HepG2 (cell line): Measurements from ENCODE around the gene RTP2. TPM values are rescaled to one million over a fixed set of nuclear protein-coding genes. Genes with fewer than 3 reads are reported as not detected.

ENCODE experiments used
- ATAC-seq: fragments of 200-7000 bp; cut with Tn5 transposase; 3 replicates; pipeline ENCODE4 v1.9.1; 2020; ENCODE audit warnings: mild to moderate bottlenecking, moderate library complexity
- BruUV-seq: library from RNA; stranded (reverse); fragments of 400-500 nt; replicated peaks from 2 replicates; lab custom pipeline; 2021; lab: Mats Ljungman, UMichigan
- CTCF ChIA-PET: fragments of 300-600 bp; formaldehyde crosslinking; extraction: SDS; loops from one replicate; lab custom pipeline; 2021; ENCODE audit warnings: low total read pairs, inconsistent platforms, low intra/inter-chr PET ratio; lab: Yijun Ruan, JAX
- POLR2A ChIA-PET: fragments of 350-600 bp; sonication (Branson Sonifier 250); formaldehyde crosslinking; loops from one replicate; lab custom pipeline; 2020; ENCODE audit warnings: antibody characterized with exemption, inconsistent platforms; lab: Yijun Ruan, JAX
- DNase-seq: peaks from one replicate; pipeline ENCODE4 v3.0.0-alpha.2; 2015; ENCODE audit warnings: low spot score
- FAIRE-seq: peaks from 3 replicates; lab custom pipeline; 2011; peaks lifted over from hg19 to GRCh38; lab: Jason Lieb, UNC
- H2AFZ ChIP-seq: one replicate; pipeline ENCODE4 v1.6.1; 2011; ENCODE audit warnings: low read length, inconsistent platforms
- H3K27ac ChIP-seq: fragments of 300-600 bp; 3 replicates; pipeline ENCODE4 v1.8.0; 2011; ENCODE audit warnings: mixed run types, mild to moderate bottlenecking, mixed read lengths, low read length, inconsistent platforms; ENCODE audit not compliant: insufficient read depth; ENCODE audit errors: extremely low read length
- H3K27me3 ChIP-seq, 2 experiments: fragments of 200-600 bp in 1 of 2; 2 replicates in 1 of 2; 3 replicates in 1 of 2; pipeline versions ENCODE4 v1.6.0 to v1.8.0; 2011; ENCODE audit warnings: low read length in 2 of 2, mild to moderate bottlenecking in 2 of 2, moderate library complexity in 2 of 2, inconsistent platforms in 1 of 2; ENCODE audit not compliant: insufficient read depth in 2 of 2, control insufficient read depth in 1 of 2
- H3K36me3 ChIP-seq, 2 experiments: fragments of 200-600 bp in 1 of 2; replicated peaks in 1 of 2; 2 replicates in 1 of 2; 3 replicates in 1 of 2; pipeline versions ENCODE4 v1.5.1 to v1.8.0; 2011; ENCODE audit warnings: low read length in 2 of 2, inconsistent platforms in 1 of 2; ENCODE audit not compliant: insufficient read depth in 2 of 2, control insufficient read depth in 1 of 2
- H3K4me1 ChIP-seq: 2 replicates; pipeline ENCODE4 v1.5.1; 2012; ENCODE audit warnings: low read length, inconsistent platforms; ENCODE audit not compliant: insufficient read depth
- H3K4me2 ChIP-seq: 2 replicates; pipeline ENCODE4 v1.6.0; 2011; ENCODE audit warnings: low read depth, low read length, inconsistent platforms
- H3K4me3 ChIP-seq, 3 experiments: fragments of 200-600 bp in 1 of 3; sonication (generic), shearing (Covaris generic) in 1 of 3; replicated peaks in 1 of 3; 2 replicates each; pipeline ENCODE4 v1.5.1; 2011 to 2016; ENCODE audit warnings: low read length in 3 of 3, inconsistent platforms in 2 of 3, low read depth in 2 of 3, mild to moderate bottlenecking in 2 of 3, control low read depth in 1 of 3, mixed read lengths in 1 of 3; ENCODE audit not compliant: insufficient read depth in 1 of 3
- H3K79me2 ChIP-seq: one replicate; pipeline ENCODE4 v1.6.1; 2011; ENCODE audit warnings: low read length, inconsistent platforms; ENCODE audit not compliant: insufficient read depth
- H3K9ac ChIP-seq: 2 replicates; pipeline ENCODE4 v1.6.0; 2011; ENCODE audit warnings: mild to moderate bottlenecking, low read depth, low read length, inconsistent platforms; ENCODE audit not compliant: insufficient read depth
- H3K9me3 ChIP-seq: 2 replicates; pipeline ENCODE4 v1.5.1; 2012; ENCODE audit warnings: mild to moderate bottlenecking, low read length
- H4K20me1 ChIP-seq: 2 replicates; pipeline ENCODE4 v1.6.0; 2011; ENCODE audit warnings: inconsistent platforms, mild to moderate bottlenecking, low read length, moderate library complexity; ENCODE audit not compliant: insufficient read depth
- CEBPB ChIP-seq: IDR thresholded peaks from 2 replicates; pipeline ENCODE4 v1.6.1; 2011; ENCODE audit warnings: low read depth, low read length, improper control_type of control experiment, borderline replicate concordance
- CREB1 ChIP-seq, 2 experiments: fragments of 450-650 bp in 1 of 2; IDR thresholded peaks; 2 replicates each; pipeline ENCODE4 v1.6.1; 2016 to 2017; ENCODE audit warnings: control low read depth in 1 of 2, mild to moderate bottlenecking in 1 of 2, missing compliant biosample characterization in 1 of 2, missing genetic modification characterization in 1 of 2
- ZFX ChIP-seq: sonication (generic); formaldehyde crosslinking; IDR thresholded peaks from 2 replicates; pipeline ENCODE4 v1.4.0; 2020; ENCODE audit warnings: mild to moderate bottlenecking, low read depth, missing genetic modification reagents, moderate library complexity
- ZNF317 ChIP-seq: sonication (generic); formaldehyde crosslinking; IDR thresholded peaks from 2 replicates; pipeline ENCODE4 v1.5.0; 2020; ENCODE audit warnings: mild to moderate bottlenecking, missing genetic modification reagents
- WGBS: methylation state at CpG from one replicate; pipeline ENCODE4 v1.1.6; 2017; ENCODE audit warnings: low lambda C conversion rate; 5-methylcytosine and 5-hydroxymethylcytosine counted together
- in situ Hi-C: cut with HindIII; loops from 2 replicates; pipeline ENCODE4 v1.10.0; 2017; ENCODE audit warnings: low pct_unique_long_range_greater_than_20kb; ENCODE audit not compliant: extremely low pct_ligation_motif_present
- intact Hi-C: fragments of 100-400 bp; cut with micrococcal nuclease; formaldehyde crosslinking; loops from one replicate; pipeline ENCODE4 v1.10.0; 2022; ENCODE audit not compliant: unreplicated experiment
- polyA plus RNA-seq, 8 experiments: library from polyadenylated mRNA; depleted of rRNA in 3 of 8; stranded (reverse) in 7 of 8; unstranded in 1 of 8; fragments of >200 nt; fragmentation: Illumina TruSeq in 4 of 8; extraction: Trizol in 4 of 8; gene quantifications; 2 replicates each; pipeline versions ENCODE4 v1.2.1 to v1.2.3, GENCODE V29; 2011 to 2016; ENCODE audit warnings: low read depth in 4 of 8, missing spikeins in 1 of 8, mixed read lengths in 1 of 8; ENCODE audit not compliant: insufficient read depth in 1 of 8
- total RNA-seq, 5 experiments: library from RNA; depleted of rRNA; stranded (reverse); fragments of >200 nt; fragmentation: Illumina TruSeq; extraction: Trizol; gene quantifications; 2 replicates each; pipeline ENCODE4 v1.2.3, GENCODE V29; 2016; ENCODE audit warnings: low read depth in 1 of 5
- TF ChIP-seq, protein P1 (sequence below): sonication (generic); formaldehyde crosslinking; IDR thresholded peaks from 2 replicates; pipeline ENCODE4 v1.4.0; 2020; ENCODE audit warnings: missing genetic modification reagents

The RTP2 gene
- total and polyA plus RNA-seq, 2 of the 13 experiments (the other 11 are each of a cell fraction or from before 2014, with no cell fraction given): not detected

DNA sequence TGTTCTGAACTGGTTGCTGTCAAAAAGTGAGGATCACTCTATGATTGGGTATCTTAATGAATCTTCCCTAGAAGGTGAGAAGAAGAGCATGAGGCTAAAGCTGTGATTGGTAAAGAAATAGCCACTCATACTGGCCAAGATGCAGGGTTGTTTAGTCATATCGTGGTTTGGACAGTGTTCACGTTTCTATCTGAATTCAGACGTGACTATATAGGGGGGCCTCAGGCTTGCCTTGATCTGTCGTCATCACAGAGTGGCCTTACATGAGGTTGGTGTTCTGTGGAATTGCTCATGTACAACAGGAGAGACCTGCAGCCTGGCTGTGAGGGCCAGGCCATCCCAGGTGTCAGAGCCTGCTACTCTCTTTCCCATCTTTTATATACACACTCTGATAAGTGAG is 12.4 kb downstream of the RTP2 start:
- WGBS: 4% methylated on average over 4 of the region's 4 CpGs
- Histone ChIP-seq H3K4me1 (no peaks in the 10 kb centered on the region), H3K9me3 (no peaks in the 10 kb centered on the region), H3K9ac (no peak overlapping the region), H3K79me2 (no peaks in the 10 kb centered on the region), H3K27ac (no peak overlapping the region), H4K20me1 (no peaks in the 10 kb centered on the region), H3K36me3 (no peaks in the 10 kb centered on the region), H3K4me2 (no peak overlapping the region), H2AFZ (no peak overlapping the region), H3K27me3 (peaks cover 0 to 2% of the 10 kb centered on the region in 2 experiments; a peak in 2 of 5 replicates), H3K4me3 (no peak overlapping the region)
- ChIA-PET CTCF (no interaction called here), POLR2A (no interaction called here)
- intact Hi-C loops: no loop called here
- no TSS peak for BruUV-seq
- no peak for FAIRE-seq
- in situ Hi-C loops: no loop called here
- no peak for DNase-seq
- no peak for ATAC-seq
- TF ChIP-seq ZNF317 (CRISPR knock-in tag) (no peak), CREB1 (IDR thresholded peaks at IDR 0.05) (peak; percentile 53), CREB1 (CRISPR knock-in tag; IDR thresholded peaks at IDR 0.05) (no peak), ZFX (CRISPR knock-in tag) (no peak)

GRCh38 chr3:187686621-187687273 is 15.6 kb downstream of the RTP2 start:
- peak; percentile 35; the same call in 1 of the 2 replicates for TF ChIP-seq CEBPB
- TF ChIP-seq, protein P1, sequence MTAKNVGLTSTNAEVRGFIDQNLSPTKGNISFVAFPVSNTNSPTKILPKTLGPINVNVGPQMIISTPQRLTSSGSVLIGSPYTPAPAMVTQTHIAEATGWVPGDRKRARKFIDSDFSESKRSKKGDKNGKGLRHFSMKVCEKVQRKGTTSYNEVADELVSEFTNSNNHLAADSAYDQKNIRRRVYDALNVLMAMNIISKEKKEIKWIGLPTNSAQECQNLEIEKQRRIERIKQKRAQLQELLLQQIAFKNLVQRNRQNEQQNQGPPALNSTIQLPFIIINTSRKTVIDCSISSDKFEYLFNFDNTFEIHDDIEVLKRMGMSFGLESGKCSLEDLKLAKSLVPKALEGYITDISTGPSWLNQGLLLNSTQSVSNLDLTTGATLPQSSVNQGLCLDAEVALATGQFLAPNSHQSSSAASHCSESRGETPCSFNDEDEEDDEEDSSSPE: no peak
- TF ChIP-seq, all 625 proteins: peak for 1
- Histone ChIP-seq H3K9me3 (no peaks in the 10 kb centered on the region), H3K9ac (no peak overlapping the region), H3K36me3 (no peaks in the 10 kb centered on the region), H3K4me1 (no peaks in the 10 kb centered on the region), H3K79me2 (no peaks in the 10 kb centered on the region), H3K27ac (no peak overlapping the region), H3K4me3 (no peak overlapping the region), H2AFZ (no peak overlapping the region), H3K4me2 (no peak overlapping the region), H4K20me1 (no peaks in the 10 kb centered on the region), H3K27me3 (0 out of 5 replicates have a peak, but pooled peaks cover 0 to 2% of the 10 kb centered on the region in 2 experiments)
- no peak for FAIRE-seq
- ChIA-PET POLR2A (no interaction called here), CTCF (no interaction called here)
- no peak for ATAC-seq
- in situ Hi-C loops: no loop called here
- DNase-seq: no peak
- intact Hi-C loops: no loop called here
- 35% methylated on average over 5 of the region's 5 CpGs for WGBS
- BruUV-seq: no TSS peak
